HEK293 (cell line): Measurements from ENCODE around the gene DIPK1C.

Experiments used
- CTCF ChIP-seq: fragments of 450-650 bp; formaldehyde crosslinking; IDR thresholded peaks from 2 replicates; pipeline ENCODE4 v1.5.1; 2016; ENCODE audit warnings: missing biosample characterization, missing genetic modification characterization
- HOXA7 ChIP-seq: sonication (generic); formaldehyde crosslinking; IDR thresholded peaks from 2 replicates; pipeline ENCODE4 v1.8.1; 2022; ENCODE audit warnings: missing genetic modification reagents, borderline replicate concordance
- IKZF3 ChIP-seq: fragments of 450-650 bp; IDR thresholded peaks from 2 replicates; pipeline ENCODE4 v1.5.0; 2018; ENCODE audit warnings: missing biosample characterization, mild to moderate bottlenecking, missing genetic modification characterization, moderate library complexity
- MYNN ChIP-seq: fragments of 450-650 bp; formaldehyde crosslinking; IDR thresholded peaks from 2 replicates; pipeline ENCODE4 v1.5.1; 2016; ENCODE audit warnings: missing biosample characterization, missing genetic modification characterization, borderline replicate concordance
- SP2 ChIP-seq: fragments of 450-650 bp; formaldehyde crosslinking; IDR thresholded peaks from 2 replicates; pipeline ENCODE4 v1.5.1; 2016; ENCODE audit warnings: missing biosample characterization, missing genetic modification characterization
- TCF7L2 ChIP-seq: IDR thresholded peaks from 2 replicates; pipeline ENCODE4 v1.6.1; 2011; ENCODE audit warnings: low read depth, mild to moderate bottlenecking, inconsistent platforms, low read length, moderate library complexity, borderline replicate concordance
- TSHZ1 ChIP-seq: fragments of 450-650 bp; formaldehyde crosslinking; IDR thresholded peaks from 2 replicates; pipeline ENCODE4 v1.5.1; 2016; ENCODE audit warnings: missing biosample characterization, missing genetic modification characterization, borderline replicate concordance
- ZBTB8A ChIP-seq: fragments of 450-650 bp; formaldehyde crosslinking; IDR thresholded peaks from 2 replicates; pipeline ENCODE4 v1.5.1; 2016; ENCODE audit warnings: missing biosample characterization, missing genetic modification characterization
- ZNF146 ChIP-seq: fragments of 450-650 bp; formaldehyde crosslinking; IDR thresholded peaks from 2 replicates; pipeline ENCODE4 v1.5.1; 2016; ENCODE audit warnings: missing biosample characterization, missing genetic modification characterization
- ZNF37A ChIP-seq: fragments of 450-650 bp; IDR thresholded peaks from 2 replicates; pipeline ENCODE4 v1.5.1; 2018; ENCODE audit warnings: missing biosample characterization, missing genetic modification characterization
- ZNF501 ChIP-seq: fragments of 450-650 bp; formaldehyde crosslinking; IDR thresholded peaks from 2 replicates; pipeline ENCODE4 v1.5.1; 2016; ENCODE audit warnings: missing biosample characterization, missing genetic modification characterization
- ZNF664 ChIP-seq: fragments of 450-650 bp; formaldehyde crosslinking; IDR thresholded peaks from 2 replicates; pipeline ENCODE4 v1.5.1; 2016; ENCODE audit warnings: missing biosample characterization, missing genetic modification characterization
- TF ChIP-seq, protein P1 (sequence below): fragments of 450-650 bp; formaldehyde crosslinking; IDR thresholded peaks from 2 replicates; pipeline ENCODE4 v1.5.1; 2016; ENCODE audit warnings: missing biosample characterization, missing genetic modification characterization
- TF ChIP-seq, protein P2 (sequence below): fragments of 450-650 bp; formaldehyde crosslinking; IDR thresholded peaks from 2 replicates; pipeline ENCODE4 v1.5.1; 2016; ENCODE audit warnings: missing biosample characterization, missing genetic modification characterization

- TF ChIP-seq, protein P1, sequence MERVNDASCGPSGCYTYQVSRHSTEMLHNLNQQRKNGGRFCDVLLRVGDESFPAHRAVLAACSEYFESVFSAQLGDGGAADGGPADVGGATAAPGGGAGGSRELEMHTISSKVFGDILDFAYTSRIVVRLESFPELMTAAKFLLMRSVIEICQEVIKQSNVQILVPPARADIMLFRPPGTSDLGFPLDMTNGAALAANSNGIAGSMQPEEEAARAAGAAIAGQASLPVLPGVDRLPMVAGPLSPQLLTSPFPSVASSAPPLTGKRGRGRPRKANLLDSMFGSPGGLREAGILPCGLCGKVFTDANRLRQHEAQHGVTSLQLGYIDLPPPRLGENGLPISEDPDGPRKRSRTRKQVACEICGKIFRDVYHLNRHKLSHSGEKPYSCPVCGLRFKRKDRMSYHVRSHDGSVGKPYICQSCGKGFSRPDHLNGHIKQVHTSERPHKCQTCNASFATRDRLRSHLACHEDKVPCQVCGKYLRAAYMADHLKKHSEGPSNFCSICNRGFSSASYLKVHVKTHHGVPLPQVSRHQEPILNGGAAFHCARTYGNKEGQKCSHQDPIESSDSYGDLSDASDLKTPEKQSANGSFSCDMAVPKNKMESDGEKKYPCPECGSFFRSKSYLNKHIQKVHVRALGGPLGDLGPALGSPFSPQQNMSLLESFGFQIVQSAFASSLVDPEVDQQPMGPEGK (tag by site-specific recombination), result no peak
- TF ChIP-seq, protein P2, sequence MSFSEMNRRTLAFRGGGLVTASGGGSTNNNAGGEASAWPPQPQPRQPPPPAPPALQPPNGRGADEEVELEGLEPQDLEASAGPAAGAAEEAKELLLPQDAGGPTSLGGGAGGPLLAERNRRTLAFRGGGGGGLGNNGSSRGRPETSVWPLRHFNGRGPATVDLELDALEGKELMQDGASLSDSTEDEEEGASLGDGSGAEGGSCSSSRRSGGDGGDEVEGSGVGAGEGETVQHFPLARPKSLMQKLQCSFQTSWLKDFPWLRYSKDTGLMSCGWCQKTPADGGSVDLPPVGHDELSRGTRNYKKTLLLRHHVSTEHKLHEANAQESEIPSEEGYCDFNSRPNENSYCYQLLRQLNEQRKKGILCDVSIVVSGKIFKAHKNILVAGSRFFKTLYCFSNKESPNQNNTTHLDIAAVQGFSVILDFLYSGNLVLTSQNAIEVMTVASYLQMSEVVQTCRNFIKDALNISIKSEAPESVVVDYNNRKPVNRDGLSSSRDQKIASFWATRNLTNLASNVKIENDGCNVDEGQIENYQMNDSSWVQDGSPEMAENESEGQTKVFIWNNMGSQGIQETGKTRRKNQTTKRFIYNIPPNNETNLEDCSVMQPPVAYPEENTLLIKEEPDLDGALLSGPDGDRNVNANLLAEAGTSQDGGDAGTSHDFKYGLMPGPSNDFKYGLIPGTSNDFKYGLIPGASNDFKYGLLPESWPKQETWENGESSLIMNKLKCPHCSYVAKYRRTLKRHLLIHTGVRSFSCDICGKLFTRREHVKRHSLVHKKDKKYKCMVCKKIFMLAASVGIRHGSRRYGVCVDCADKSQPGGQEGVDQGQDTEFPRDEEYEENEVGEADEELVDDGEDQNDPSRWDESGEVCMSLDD (tag by site-specific recombination), result no peak
- TF ChIP-seq CTCF (tag by site-specific recombination) (no peak), ZNF146 (tag by site-specific recombination) (no peak), HOXA7 (CRISPR knock-in tag) (no peak), SP2 (tag by site-specific recombination) (no peak), ZNF37A (tag by site-specific recombination) (no peak), ZNF501 (tag by site-specific recombination) (no peak), MYNN (tag by site-specific recombination) (no peak), TSHZ1 (tag by site-specific recombination) (no peak), TCF7L2 (no peak), ZNF664 (tag by site-specific recombination) (no peak), IKZF3 (tag by site-specific recombination) (no peak), ZBTB8A (tag by site-specific recombination) (no peak)
These were observed 46.6 kb downstream of the DIPK1C start for GRCh38 chr18:74410441-74410992.
